Measurements from ENCODE around the gene TERT.
"Not testable (repeated sequence)": the region's sequence is repeated elsewhere in the genome, so short reads cannot be mapped to it uniquely, and the experiment has no call there.

DNA sequence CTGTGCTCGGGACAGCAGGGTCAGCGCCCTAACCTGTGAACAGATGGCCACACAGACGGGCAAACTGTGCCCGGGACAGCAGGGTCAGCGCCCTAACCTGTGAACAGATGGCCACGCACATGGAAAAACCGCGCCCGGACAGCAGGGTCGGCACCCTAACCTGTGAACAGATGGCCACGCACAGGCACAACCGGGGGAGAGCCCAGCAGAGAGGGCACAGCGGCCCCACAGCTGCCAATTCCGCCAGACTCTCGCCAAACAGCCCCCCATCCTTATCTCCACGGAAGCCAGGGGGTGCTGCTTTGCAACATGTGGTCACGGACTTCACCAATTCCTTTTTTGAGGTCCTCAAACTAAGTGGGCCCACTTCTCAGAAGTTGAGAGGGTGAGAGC, 44.9 kb upstream of the TERT start:
- TF ChIP-seq, protein P1, sequence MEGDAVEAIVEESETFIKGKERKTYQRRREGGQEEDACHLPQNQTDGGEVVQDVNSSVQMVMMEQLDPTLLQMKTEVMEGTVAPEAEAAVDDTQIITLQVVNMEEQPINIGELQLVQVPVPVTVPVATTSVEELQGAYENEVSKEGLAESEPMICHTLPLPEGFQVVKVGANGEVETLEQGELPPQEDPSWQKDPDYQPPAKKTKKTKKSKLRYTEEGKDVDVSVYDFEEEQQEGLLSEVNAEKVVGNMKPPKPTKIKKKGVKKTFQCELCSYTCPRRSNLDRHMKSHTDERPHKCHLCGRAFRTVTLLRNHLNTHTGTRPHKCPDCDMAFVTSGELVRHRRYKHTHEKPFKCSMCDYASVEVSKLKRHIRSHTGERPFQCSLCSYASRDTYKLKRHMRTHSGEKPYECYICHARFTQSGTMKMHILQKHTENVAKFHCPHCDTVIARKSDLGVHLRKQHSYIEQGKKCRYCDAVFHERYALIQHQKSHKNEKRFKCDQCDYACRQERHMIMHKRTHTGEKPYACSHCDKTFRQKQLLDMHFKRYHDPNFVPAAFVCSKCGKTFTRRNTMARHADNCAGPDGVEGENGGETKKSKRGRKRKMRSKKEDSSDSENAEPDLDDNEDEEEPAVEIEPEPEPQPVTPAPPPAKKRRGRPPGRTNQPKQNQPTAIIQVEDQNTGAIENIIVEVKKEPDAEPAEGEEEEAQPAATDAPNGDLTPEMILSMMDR (IDR thresholded peaks at IDR 0.05), result not testable (repeated sequence)
- TF ChIP-seq EP300 (IDR thresholded peaks at IDR 0.05), result not testable (repeated sequence)

Measured in sigmoid colon (tissue), 4 donors.